Parathyroid adenoma (tissue), 2 donors: Measurements from ENCODE around the gene SLC12A2.

Experiments used
- H2AFZ ChIP-seq: fragments of 300-600 bp; sonication (generic); one replicate; pipeline ENCODE4 v1.7.0; 2017; ENCODE audit warnings: antibody characterized with exemption, mild to moderate bottlenecking
- H3K27ac ChIP-seq: fragments of 300-600 bp; sonication (generic); one replicate; pipeline ENCODE4 v1.7.0; 2017
- H3K27me3 ChIP-seq: fragments of 300-600 bp; sonication (generic); one replicate; pipeline ENCODE4 v1.7.0; 2017; ENCODE audit warnings: low read length; ENCODE audit not compliant: control insufficient read depth, insufficient read depth
- H3K36me3 ChIP-seq: fragments of 300-600 bp; sonication (generic); one replicate; pipeline ENCODE4 v1.7.0; 2017; ENCODE audit warnings: low read length; ENCODE audit not compliant: control insufficient read depth, insufficient read depth
- H3K4me1 ChIP-seq: fragments of 300-600 bp; sonication (generic); one replicate; pipeline ENCODE4 v1.7.0; 2017; ENCODE audit warnings: control low read depth
- H3K4me2 ChIP-seq: fragments of 300-600 bp; sonication (generic); one replicate; pipeline ENCODE4 v1.7.0; 2017; ENCODE audit warnings: low read length
- H3K4me3 ChIP-seq: fragments of 300-600 bp; sonication (generic); one replicate; pipeline ENCODE4 v1.7.0; 2017; ENCODE audit warnings: low read depth, low read length
- H3K79me2 ChIP-seq: fragments of 300-600 bp; sonication (generic); one replicate; pipeline ENCODE4 v1.7.0; 2017; ENCODE audit warnings: control low read depth
- H3K9ac ChIP-seq: fragments of 300-600 bp; sonication (generic); one replicate; pipeline ENCODE4 v1.7.0; 2017; ENCODE audit warnings: mild to moderate bottlenecking
- H3K9me3 ChIP-seq: fragments of 300-600 bp; sonication (generic); one replicate; pipeline ENCODE4 v1.7.0; 2017; ENCODE audit warnings: low read length; ENCODE audit not compliant: control insufficient read depth
- CTCF ChIP-seq: fragments of 300-600 bp; sonication (generic); IDR thresholded peaks from one replicate; pipeline ENCODE4 v1.7.0; 2017; ENCODE audit warnings: antibody characterized with exemption, mild to moderate bottlenecking
- donor health status: primary hyperparathyroidism.

The SLC12A2 gene

DNA sequence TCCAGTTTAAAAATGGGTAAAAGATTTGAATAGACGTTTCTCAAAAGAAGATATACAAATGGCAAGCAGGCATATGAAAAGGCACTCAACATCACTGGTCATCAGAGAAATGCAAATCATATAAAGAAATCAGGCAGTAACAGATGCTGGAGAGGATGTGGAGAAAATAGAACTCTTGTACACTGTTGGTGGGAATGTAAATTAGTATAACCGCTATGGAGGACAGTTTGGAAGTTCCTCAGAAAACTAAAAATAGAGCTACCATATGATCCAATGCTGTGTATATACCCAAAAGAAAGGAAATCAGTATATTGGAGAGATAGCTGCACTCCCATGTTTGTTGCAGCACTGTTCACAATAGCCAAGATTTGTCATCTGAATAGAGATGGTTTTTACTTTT is 42.7 kb downstream of the SLC12A2 start:
- TF ChIP-seq CTCF = no peak
- no peak overlapping the region for H3K4me3 ChIP-seq
- no peaks in the 10 kb centered on the region for H3K27me3 ChIP-seq
- H3K27ac ChIP-seq = no peak overlapping the region
- no peaks in the 10 kb centered on the region for H3K9me3 ChIP-seq
- no peaks in the 10 kb centered on the region for H3K36me3 ChIP-seq
- no peaks in the 10 kb centered on the region for H3K79me2 ChIP-seq
- no peak overlapping the region for H3K9ac ChIP-seq
- H3K4me2 ChIP-seq = no peak overlapping the region
- no peak overlapping the region for H2AFZ ChIP-seq
- no peaks in the 10 kb centered on the region for H3K4me1 ChIP-seq

GRCh38 chr5:128132499-128132898 is 48.9 kb downstream of the SLC12A2 start:
- Histone ChIP-seq H3K79me2 (no peaks in the 10 kb centered on the region), H3K27ac (no peak overlapping the region), H3K4me3 (no peak overlapping the region), H3K9ac (no peak overlapping the region), H3K4me1 (no peaks in the 10 kb centered on the region), H3K4me2 (no peak overlapping the region), H3K9me3 (no peaks in the 10 kb centered on the region), H3K36me3 (no peaks in the 10 kb centered on the region), H2AFZ (no peak overlapping the region), H3K27me3 (no peaks in the 10 kb centered on the region)
- no peak for TF ChIP-seq CTCF

- H3K4me3 ChIP-seq = no peak overlapping the region
- no peaks in the 10 kb centered on the region for H3K27me3 ChIP-seq
- TF ChIP-seq CTCF = no peak
- H3K9me3 ChIP-seq = no peaks in the 10 kb centered on the region
- no peak overlapping the region for H3K27ac ChIP-seq
- no peak overlapping the region for H3K4me2 ChIP-seq
- no peaks in the 10 kb centered on the region for H3K36me3 ChIP-seq
- no peak overlapping the region for H2AFZ ChIP-seq
- no peaks in the 10 kb centered on the region for H3K4me1 ChIP-seq
- H3K79me2 ChIP-seq = no peaks in the 10 kb centered on the region
- no peak overlapping the region for H3K9ac ChIP-seq
Observed at GRCh38 chr5:128135286-128135685, 51.7 kb downstream of the SLC12A2 start.

DNA sequence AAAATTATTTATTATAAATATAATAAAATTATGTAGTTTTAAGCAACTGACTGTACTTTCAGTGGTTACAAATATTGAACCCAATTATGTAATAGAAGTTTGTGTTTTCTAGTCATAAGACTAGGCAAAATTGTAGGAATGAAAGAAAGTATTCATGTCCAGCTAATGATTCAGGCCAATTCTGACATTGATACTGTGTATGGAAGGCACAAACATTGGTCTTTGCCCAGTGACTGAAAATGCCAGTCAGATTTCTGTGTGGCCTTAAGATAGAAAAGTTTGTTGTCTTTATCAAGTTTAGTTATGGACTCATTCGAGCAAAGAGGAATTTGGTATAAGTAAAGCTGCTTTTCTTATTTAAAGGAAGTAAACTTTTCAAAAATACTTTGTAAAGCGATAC is 60.3 kb downstream of the SLC12A2 start:
- H3K9me3 ChIP-seq = no peaks in the 10 kb centered on the region
- no peak overlapping the region for H3K9ac ChIP-seq
- no peaks in the 10 kb centered on the region for H3K4me1 ChIP-seq
- H3K27ac ChIP-seq = no peak overlapping the region
- no peak overlapping the region for H3K4me3 ChIP-seq
- H3K36me3 ChIP-seq = no peaks in the 10 kb centered on the region
- no peaks in the 10 kb centered on the region for H3K79me2 ChIP-seq
- no peak overlapping the region for H3K4me2 ChIP-seq
- H2AFZ ChIP-seq = no peak overlapping the region
- H3K27me3 ChIP-seq = no peaks in the 10 kb centered on the region
- TF ChIP-seq CTCF = no peak

- H3K27ac ChIP-seq = no peak overlapping the region
Observed at GRCh38 chr5:128144491-128144890, 60.9 kb downstream of the SLC12A2 start.

More at GRCh38 chr5:128144491-128144890, 60.9 kb downstream of the SLC12A2 start:
- H3K9me3 ChIP-seq = no peaks in the 10 kb centered on the region
- H3K4me1 ChIP-seq = no peaks in the 10 kb centered on the region
- TF ChIP-seq CTCF = no peak
- no peaks in the 10 kb centered on the region for H3K79me2 ChIP-seq
- H3K4me3 ChIP-seq = no peak overlapping the region
- H3K27me3 ChIP-seq = no peaks in the 10 kb centered on the region
- H2AFZ ChIP-seq = no peak overlapping the region
- H3K4me2 ChIP-seq = no peak overlapping the region
- H3K36me3 ChIP-seq = no peaks in the 10 kb centered on the region
- no peak overlapping the region for H3K9ac ChIP-seq
